IPS DF 6.9 (cell line): ENCODE results near the gene MAD1L1.

Experiments used
- DNase-seq: peaks from one replicate; pipeline ENCODE4 v3.0.0-alpha.2; 2013; ENCODE audit warnings: low read depth, low spot score
- H3K27ac ChIP-seq: one replicate; pipeline ENCODE4 v1.5.1; 2013; ENCODE audit warnings: low read length, control low read depth
- H3K27me3 ChIP-seq: 2 replicates; pipeline ENCODE4 v1.6.1; 2013; ENCODE audit warnings: mild to moderate bottlenecking, low read length; ENCODE audit not compliant: control insufficient read depth, insufficient read depth
- H3K36me3 ChIP-seq: 2 replicates; pipeline ENCODE4 v1.6.1; 2013; ENCODE audit warnings: low read length; ENCODE audit not compliant: control insufficient read depth, insufficient read depth
- H3K4me1 ChIP-seq: 2 replicates; pipeline ENCODE4 v1.6.1; 2013; ENCODE audit warnings: low read length; ENCODE audit not compliant: control insufficient read depth, insufficient read depth
- H3K4me3 ChIP-seq: 2 replicates; pipeline ENCODE4 v1.5.1; 2013; ENCODE audit warnings: mild to moderate bottlenecking, low read length
- H3K9me3 ChIP-seq: 2 replicates; pipeline ENCODE4 v1.6.1; 2013; ENCODE audit warnings: low read length, inconsistent platforms; ENCODE audit not compliant: control insufficient read depth, insufficient read depth
- WGBS: extraction: QIAGEN DNeasy Blood & Tissue Kit; methylation state at CpG from one replicate; pipeline ENCODE4 v1.1.7; 2013; ENCODE audit warnings: mixed read lengths, missing lambda C conversion rate; ENCODE audit not compliant: insufficient read length, insufficient coverage; 5-methylcytosine and 5-hydroxymethylcytosine counted together

MAD1L1 gene

DNA sequence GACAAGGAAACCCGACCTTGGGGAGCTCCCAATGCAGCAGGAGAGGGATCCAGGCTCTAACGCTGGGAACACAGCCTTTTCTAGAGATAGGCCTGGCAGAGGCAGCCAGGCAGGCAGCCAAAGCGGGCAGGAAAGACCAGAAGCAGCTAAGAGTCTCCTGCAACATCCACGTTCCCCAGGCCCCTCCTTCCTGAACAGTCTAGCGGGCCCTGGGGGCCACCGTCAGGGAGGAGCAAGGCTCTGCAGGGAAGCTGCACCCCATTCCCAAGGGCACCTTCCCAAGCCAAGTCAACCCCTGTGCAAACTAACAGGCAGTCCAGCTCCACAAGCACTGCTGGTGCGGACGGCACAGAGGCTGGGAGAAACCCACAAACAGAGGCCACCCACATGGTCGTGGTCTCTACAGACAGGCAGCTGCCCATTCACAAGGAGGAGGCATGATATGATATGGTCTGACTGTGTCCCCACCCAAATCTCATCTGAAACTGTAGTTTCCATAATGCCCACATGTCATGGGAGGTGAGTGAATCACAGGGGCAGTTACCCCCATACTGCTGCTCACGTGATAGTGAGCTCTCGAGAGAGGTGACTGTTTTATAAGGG lies 115.7 kb downstream of the MAD1L1 start:
- Histone ChIP-seq H3K4me1 (no peaks in the 10 kb centered on the region), H3K36me3 (no peaks in the 10 kb centered on the region; the same call in 1 of the 2 replicates), H3K4me3 (no peak overlapping the region), H3K27me3 (no peaks in the 10 kb centered on the region), H3K9me3 (no peaks in the 10 kb centered on the region), H3K27ac (no peak overlapping the region)
- WGBS, result no CpG with 5 or more reads among the region's 11 CpGs
- DNase-seq, result no peak

- Histone ChIP-seq H3K4me1 (no peaks in the 10 kb centered on the region), H3K4me3 (no peak overlapping the region), H3K9me3 (no peaks in the 10 kb centered on the region), H3K27me3 (no peaks in the 10 kb centered on the region), H3K36me3 (no peaks in the 10 kb centered on the region), H3K27ac (no peak overlapping the region)
- no CpG with 5 or more reads among the region's 9 CpGs for WGBS
- no peak for DNase-seq
These were observed 116.3 kb downstream of the MAD1L1 start for GRCh38 chr7:2116448-2116810.

DNA sequence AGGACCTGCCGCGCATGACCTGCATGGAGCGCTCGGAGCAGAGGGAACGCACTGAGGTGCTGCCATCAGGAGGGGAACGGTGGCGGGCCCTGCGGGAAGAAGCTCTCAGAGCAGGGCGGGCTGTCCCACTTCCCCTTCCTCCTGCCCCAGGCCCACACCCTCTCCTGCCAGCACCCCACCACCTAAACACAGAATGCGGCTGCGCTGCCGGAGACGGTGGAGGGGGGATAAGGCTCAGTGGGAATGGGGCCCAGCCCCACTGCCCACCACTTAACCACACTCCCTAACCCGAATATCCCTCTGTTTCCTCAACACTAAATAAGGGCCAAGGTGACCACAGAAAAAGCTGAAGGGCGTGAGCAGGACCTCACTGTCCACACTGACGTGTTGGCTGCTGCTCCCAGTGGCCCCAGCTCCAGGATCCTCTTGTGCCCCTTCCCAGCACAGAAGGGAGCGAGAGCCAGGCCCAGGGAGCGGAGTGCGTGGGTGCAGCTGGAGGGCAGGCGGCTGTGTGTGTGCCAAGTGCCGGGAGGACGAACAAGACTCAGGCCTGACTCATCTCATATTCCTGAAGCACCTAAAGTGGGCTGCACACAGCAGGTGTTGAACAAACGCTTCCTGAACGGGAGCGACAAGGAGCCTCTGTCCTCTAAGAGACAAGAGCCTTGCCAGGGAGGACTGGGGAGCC lies 116.8 kb downstream of the MAD1L1 start:
- H3K36me3 ChIP-seq, result no peaks in the 10 kb centered on the region
- WGBS, result no CpG with 5 or more reads among the region's 25 CpGs
- H3K9me3 ChIP-seq, result no peaks in the 10 kb centered on the region
- DNase-seq, result no peak
- no peak overlapping the region for H3K27ac ChIP-seq
- H3K4me3 ChIP-seq, result no peak overlapping the region
- H3K4me1 ChIP-seq, result no peaks in the 10 kb centered on the region
- no peaks in the 10 kb centered on the region for H3K27me3 ChIP-seq

DNA sequence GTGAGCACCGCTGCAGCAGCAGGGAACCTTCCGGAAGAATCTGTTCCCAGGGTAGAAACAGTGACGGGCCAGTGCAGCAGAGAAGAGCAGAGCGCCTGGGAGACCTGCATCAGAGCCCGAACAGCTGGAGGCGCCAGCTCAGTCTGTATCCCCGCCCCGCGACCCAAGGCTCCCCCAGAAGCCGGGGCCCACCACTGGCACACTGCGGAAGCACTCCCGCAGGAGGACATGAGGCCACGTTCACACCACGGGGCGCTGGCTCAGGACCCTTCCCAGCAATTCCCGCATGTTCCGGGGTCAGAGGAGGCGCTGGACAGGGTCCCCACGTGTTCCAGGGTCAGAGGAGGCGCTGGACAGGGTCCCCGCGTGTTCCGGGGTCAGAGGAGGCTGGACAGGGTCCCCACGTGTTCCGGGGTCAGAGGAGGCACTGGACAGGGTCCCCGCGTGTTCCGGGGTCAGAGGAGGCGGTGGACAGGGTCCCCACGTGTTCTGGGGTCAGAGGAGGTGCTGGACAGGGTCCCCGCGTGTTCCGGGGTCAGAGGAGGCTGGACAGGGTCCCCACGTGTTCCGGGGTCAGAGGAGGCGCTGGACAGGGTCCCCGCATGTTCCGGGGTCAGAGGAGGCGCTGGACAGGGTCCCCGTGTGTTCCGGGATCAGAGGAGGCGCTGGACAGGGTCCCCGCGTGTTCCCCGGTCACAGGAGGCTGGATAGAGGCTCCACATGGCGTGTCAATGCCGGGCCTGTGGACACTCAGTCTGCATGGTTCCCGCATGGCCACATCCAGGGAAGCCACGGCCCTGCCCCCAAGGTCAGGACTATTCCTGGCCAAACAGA lies 117.6 kb downstream of the MAD1L1 start:
- H3K4me1 ChIP-seq, result no peaks in the 10 kb centered on the region
- H3K27ac ChIP-seq, result no peak overlapping the region
- no peaks in the 10 kb centered on the region for H3K36me3 ChIP-seq
- H3K9me3 ChIP-seq, result no peaks in the 10 kb centered on the region
- no peak overlapping the region for H3K4me3 ChIP-seq
- WGBS, result no CpG with 5 or more reads among the region's 49 CpGs
- H3K27me3 ChIP-seq, result no peaks in the 10 kb centered on the region
- no peak for DNase-seq

GRCh38 chr7:2114052-2114451 lies 118.7 kb downstream of the MAD1L1 start:
- Histone ChIP-seq H3K4me3 (no peak overlapping the region), H3K9me3 (no peaks in the 10 kb centered on the region), H3K4me1 (no peaks in the 10 kb centered on the region), H3K36me3 (no peaks in the 10 kb centered on the region), H3K27me3 (no peaks in the 10 kb centered on the region), H3K27ac (no peak overlapping the region)
- DNase-seq, result no peak
- WGBS, result no CpG with 5 or more reads among the region's 14 CpGs

GRCh38 chr7:2112261-2113198 lies 120.2 kb downstream of the MAD1L1 start:
- H3K27ac ChIP-seq, result no peak overlapping the region
- no peak overlapping the region for H3K4me3 ChIP-seq
- no peak for DNase-seq
- no peaks in the 10 kb centered on the region for H3K27me3 ChIP-seq
- H3K36me3 ChIP-seq, result no peaks in the 10 kb centered on the region
- no peaks in the 10 kb centered on the region for H3K4me1 ChIP-seq
- WGBS, result no CpG with 5 or more reads among the region's 31 CpGs
- no peaks in the 10 kb centered on the region for H3K9me3 ChIP-seq

DNA sequence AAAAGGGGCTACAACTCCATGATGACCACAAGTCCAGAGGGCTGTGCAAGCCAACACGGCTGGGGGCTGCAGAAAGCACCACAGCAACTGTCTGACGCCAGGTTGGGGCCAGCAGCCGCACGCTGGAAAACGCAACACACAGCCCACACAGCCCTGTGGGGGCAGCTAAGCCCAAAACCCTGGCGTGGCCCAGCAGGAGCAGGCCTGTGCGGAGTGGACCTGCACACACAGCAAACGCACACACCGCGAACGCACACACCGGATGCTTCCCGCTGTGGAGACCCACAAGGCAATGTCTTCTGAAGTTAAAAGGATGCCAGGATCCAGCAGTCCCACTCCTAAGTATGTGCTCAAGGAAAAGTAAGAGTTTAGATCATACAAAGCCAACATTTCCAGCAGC lies 121.2 kb downstream of the MAD1L1 start:
- no peak for DNase-seq
- Histone ChIP-seq H3K9me3 (no peaks in the 10 kb centered on the region), H3K27me3 (no peaks in the 10 kb centered on the region), H3K4me1 (no peaks in the 10 kb centered on the region), H3K36me3 (no peaks in the 10 kb centered on the region), H3K4me3 (no peak overlapping the region), H3K27ac (no peak overlapping the region)
- WGBS, result no CpG with 5 or more reads among the region's 13 CpGs

DNA sequence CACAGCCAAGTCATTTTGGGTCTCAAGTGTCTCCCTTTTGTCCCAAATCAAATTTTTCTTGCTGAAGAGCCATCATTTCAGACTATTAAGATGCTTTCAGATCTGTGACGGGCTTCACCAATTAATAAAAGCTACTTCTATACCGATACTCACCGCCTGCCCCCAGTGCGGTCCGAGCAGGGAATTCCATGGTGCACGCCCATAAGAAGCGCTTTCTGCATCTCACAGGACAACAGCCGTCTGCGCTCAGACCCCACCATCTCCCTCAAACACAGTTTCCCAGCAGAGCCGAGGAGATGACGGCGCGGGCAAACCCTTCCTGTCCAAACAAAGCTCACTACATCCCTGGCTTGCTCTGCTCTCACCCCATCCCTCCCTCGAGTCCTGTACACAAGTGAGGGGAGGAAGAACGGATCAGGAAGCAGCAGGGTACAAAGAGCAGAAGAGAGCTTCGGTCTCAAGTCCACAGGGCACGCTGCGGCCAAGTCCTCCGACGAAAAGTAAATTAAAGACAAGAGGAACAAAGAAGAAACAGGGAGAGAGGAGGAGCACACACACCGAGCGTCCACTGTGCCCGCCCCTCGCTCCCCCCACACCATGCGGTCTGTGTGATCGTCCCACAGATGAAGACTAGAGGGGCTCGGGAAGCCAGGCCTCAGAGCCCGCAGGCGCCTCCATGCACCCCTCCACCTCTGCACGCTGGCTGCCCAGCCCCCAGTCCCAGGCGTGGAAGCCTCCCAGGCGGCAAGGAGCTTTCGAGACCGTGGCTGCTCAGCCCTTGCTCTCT lies 121.9 kb downstream of the MAD1L1 start:
- Histone ChIP-seq H3K9me3 (no peaks in the 10 kb centered on the region), H3K27ac (no peak overlapping the region), H3K4me3 (no peak overlapping the region), H3K36me3 (no peaks in the 10 kb centered on the region), H3K27me3 (no peaks in the 10 kb centered on the region), H3K4me1 (peaks cover 2% of the 10 kb centered on the region; the same call in 1 of the 2 replicates)
- no peak for DNase-seq
- no CpG with 5 or more reads among the region's 34 CpGs for WGBS

- H3K9me3 ChIP-seq, result no peaks in the 10 kb centered on the region
- H3K36me3 ChIP-seq, result no peaks in the 10 kb centered on the region
- H3K4me3 ChIP-seq, result no peak overlapping the region
- DNase-seq, result no peak
- WGBS, result no CpG with 5 or more reads among the region's 28 CpGs
- peaks cover 6% of the 10 kb centered on the region; the same call in 1 of the 2 replicates for H3K4me1 ChIP-seq
- H3K27ac ChIP-seq, result no peak overlapping the region
- H3K27me3 ChIP-seq, result no peaks in the 10 kb centered on the region
These were observed 122.7 kb downstream of the MAD1L1 start for GRCh38 chr7:2109936-2110609.
